Right forelimb (tissue), 1 donor: ENCODE measurements around the gene SLC37A1.
"Not testable (repeated sequence)": the region's sequence is repeated elsewhere in the genome, so short reads cannot be mapped to it uniquely, and the experiment has no call there.

Source experiments
- DNase-seq: peaks from one replicate; pipeline ENCODE4 v3.0.0-alpha.2; 2018

Gene SLC37A1

DNA sequence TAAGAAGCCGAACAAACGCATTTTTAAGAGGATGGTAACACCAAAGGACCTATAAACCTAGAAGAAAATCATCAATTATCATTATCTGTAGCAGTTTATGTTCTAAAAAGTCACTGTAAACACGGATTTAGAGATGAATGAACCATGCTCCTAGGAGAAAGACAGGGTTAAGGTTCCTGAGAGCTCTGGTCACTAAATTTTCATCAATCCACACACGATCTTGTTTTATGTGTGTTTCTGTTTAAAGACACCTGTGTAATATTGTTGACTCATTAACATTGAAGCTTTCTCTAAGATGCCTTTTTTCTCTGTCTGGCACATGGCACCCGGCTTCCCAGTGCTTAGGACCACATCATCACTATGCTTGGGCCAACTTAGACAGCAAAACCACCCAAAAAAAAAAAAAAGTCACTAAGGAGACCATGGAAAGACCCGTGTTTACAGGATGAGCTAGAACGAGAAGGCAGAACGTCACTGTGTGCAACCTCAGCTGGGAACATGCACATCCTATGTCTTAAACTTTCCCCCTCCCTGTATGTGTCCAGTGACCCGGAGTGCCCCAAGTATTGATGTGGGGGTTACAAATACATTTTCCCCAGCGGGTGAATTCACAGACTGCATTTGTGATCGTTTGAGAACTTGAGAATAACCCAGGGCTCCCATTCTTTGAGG is 84.0 kb downstream of the SLC37A1 start:
- DNase-seq: no peak

- no peak for DNase-seq
These were observed 84.6 kb downstream of the SLC37A1 start for GRCh38 chr21:42598159-42598735.

DNA sequence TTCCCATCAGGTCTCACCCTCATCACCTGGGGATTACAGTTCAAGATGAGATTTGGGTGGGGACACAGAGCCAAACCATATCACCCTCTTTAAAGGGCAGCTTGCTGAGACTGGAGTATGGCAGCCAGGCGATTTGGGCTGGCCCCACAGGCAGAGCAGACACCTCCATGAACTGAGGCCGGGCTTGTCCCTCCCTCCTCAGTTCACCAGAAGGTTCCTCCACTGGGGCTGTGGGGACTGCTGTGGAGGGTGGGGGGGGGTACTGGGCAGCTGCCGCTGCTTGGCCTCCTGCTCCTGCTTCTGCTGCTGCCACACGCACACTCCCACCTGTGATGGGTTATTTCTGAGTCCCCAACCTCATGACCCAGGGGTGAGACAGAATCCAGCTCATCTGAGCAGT is 85.8 kb downstream of the SLC37A1 start:
- DNase-seq: no peak

DNA sequence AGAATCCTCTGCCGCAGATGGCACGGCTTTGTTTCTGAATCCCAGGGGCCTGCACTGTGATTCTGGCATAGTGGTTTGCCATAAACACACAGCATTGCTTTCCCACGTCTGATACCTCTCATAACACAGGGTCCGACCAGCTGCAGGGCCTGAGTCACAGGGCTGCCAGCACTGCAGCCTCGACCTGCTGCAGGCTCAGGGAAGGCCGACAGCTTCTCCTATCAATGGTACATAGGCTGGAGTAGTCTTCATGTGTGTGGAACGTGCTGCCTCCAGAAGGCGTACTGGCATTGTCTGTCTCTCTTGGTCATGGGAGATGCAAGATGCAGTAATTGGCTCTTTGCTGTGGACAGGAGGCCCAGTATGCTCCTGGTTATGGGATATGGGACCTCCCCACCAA is 86.3 kb downstream of the SLC37A1 start:
- no peak for DNase-seq

- DNase-seq: no peak
These were observed 88.0 kb downstream of the SLC37A1 start for GRCh38 chr21:42601656-42602055.

- no peak for DNase-seq
These were observed 93.5 kb downstream of the SLC37A1 start for GRCh38 chr21:42607102-42607501.

DNA sequence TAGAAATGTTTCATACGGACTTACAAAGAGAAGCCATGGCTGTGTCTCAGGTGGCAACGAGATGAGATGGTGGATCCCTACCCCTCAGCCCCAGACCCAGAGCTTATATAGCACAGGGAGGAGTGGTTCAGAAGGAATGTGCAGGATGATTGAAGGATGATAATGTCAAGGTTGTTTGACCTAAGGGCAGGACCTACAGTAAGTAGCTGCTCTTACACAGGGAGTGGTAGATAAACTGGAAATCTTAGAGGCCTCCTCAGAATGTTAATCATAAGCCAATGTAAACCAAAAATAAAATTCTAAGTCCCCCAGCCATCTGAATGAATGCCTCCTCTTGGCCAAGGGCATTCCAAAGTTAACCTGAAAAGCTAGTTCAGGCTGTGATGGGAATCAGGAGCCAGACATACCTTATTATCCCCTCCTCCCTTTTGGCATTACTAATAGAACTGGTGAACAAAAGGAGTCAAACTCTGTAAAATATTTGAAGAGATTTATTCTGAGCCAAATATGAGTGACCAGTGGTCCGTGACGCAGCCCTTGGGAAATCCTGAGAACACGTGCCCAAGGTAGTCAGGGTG is 94.0 kb downstream of the SLC37A1 start:
- no peak for DNase-seq

- DNase-seq: peak; percentile 11
These were observed 94.8 kb downstream of the SLC37A1 start for GRCh38 chr21:42608446-42608845.

- no peak for DNase-seq
These were observed 96.2 kb downstream of the SLC37A1 start for GRCh38 chr21:42609811-42610210.

DNA sequence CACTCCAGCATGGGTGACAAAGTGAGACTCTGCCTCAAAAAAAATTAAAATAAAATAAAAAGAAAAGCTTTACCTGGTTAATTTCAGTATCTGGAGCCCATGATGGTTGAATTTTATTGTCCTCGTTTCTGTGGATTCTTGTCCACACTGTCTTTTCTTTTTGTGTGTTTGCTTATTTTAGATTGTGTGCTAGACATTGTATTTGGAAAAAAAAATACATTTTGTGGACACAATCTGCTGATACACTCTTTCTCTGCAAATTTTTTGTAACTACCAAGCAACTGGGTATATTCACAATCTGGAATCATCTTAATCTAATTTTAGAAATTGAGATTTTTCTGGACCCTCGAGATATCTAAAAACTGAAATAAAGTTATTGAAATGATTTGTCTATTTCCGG is 98.2 kb downstream of the SLC37A1 start:
- DNase-seq: no peak

DNA sequence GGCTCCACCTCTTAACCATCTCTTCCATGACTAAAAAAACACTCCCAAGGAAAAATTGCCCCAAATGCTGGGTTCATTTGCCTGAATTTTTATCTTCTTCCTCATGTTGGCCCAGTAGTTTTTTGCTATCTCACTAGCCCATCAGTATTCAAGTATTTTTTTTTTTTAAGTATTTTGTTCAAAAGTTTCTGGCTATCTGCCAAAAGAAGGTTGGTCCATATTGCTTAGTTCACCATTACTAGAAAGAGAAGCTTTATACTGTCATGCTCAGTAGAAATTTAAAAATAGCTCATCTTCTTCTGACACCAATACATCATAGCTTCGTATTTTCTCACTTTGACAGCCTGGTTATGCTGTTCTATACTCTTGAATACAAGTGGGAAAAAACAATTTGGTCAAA is 98.7 kb downstream of the SLC37A1 start:
- DNase-seq: no peak

- DNase-seq: peak; percentile 15
These were observed 100.1 kb downstream of the SLC37A1 start for GRCh38 chr21:42613756-42614155.

GRCh38 chr21:42614396-42614795 is 100.7 kb downstream of the SLC37A1 start:
- no peak for DNase-seq

DNA sequence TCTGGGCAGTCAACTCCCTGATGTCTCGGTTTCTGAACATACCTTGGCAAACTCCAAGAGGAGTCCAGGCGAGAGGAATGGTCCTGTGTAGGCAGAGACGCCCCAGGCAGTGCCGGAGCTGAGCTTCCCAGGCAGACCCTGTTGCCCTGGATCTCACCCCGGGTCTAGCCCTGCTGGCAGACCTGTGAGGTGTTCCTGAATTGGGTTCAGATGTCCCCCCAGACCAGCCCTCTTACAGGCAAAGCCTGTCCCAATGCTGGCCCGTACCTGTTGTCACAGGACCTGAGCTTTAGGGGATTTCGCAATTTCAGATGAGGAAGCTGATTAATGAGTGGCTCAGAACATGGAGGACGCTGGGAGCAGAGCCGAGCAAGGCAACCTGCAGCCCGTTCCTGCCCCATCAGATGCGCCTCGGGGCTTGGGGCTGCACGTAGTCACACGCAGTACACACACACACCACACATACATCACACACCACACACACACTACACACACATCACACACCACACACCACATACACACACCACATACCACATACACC is 101.2 kb downstream of the SLC37A1 start:
- peak; percentile 45 for DNase-seq

DNA sequence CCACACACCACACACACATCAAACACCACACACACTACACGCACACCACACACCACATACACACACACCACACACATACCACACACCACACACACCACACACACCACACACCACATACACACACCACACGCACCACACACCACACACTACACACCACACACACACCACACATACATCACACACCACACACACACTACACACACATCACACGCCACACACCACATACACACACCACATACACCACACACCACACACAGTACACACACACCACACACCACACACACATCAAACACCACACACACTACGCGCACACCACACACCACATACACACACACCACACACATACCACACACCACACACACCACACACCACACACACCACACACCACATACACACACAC is 101.7 kb downstream of the SLC37A1 start:
- not testable (repeated sequence) for DNase-seq

GRCh38 chr21:42615924-42616323 is 102.3 kb downstream of the SLC37A1 start:
- DNase-seq: peak; percentile 5

GRCh38 chr21:42616446-42616845 is 102.8 kb downstream of the SLC37A1 start:
- peak; percentile 32 for DNase-seq

DNA sequence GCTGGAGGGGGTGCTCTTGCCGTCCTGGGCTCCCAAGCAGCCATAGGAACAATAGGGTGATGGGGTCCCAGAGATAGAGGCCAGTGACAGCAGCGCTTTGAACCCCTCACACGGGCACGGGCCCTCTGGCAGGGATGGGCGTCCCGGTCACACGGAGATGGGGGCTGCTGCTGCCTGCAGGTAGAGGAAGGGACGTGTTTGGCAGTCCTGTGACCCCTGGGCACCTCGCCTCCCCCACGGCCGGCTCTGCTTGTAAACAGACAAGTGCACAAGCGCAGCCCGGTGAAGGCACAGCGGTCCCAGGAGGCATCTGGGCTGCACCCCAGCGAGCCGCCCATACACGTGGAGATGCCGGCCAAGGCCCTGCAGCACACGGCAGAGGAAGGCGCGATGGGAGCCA is 103.3 kb downstream of the SLC37A1 start:
- no peak for DNase-seq

GRCh38 chr21:42617486-42617885 is 103.8 kb downstream of the SLC37A1 start:
- DNase-seq: peak; percentile 5

DNA sequence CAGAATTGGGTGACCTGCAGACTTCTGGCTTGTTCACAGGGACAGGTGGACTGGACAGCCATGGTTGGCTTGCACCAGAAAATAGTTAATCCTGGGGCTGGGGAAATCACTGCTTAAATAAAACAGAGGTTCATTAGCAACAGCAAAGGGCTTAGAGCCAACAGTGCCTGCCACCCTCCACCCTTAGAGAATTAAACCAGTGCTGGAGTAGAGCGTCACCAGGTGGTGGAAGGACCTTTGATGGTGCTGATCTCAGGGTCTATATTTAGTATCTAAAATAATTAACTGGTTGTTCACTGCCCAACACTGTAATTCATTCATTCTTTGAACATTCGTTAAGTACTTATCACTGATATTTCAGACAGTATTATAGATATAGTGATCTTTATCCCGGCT is 105.1 kb downstream of the SLC37A1 start:
- no peak for DNase-seq

GRCh38 chr21:42619166-42619565 is 105.5 kb downstream of the SLC37A1 start:
- no peak for DNase-seq

DNA sequence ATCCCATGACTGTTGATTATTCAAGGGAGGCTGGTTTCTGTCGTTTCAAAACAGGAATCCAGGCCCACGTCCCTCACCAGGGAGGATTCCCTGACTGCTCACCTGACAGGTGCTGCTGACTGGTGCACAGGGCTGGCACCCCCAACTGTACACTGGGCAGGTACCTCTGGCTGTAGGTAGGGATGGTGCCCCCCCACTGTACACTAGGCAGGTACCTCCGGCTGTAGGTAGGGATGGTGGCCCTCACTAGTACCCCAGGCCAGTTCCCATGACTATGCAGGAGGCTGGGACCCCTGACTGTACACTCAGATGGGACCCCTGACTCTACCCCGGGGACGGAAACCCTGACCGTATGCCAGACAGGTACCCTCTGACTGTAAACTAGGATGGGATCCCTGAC is 106.2 kb downstream of the SLC37A1 start:
- no peak for DNase-seq

- peak; percentile 37 for DNase-seq
These were observed 107.6 kb downstream of the SLC37A1 start for GRCh38 chr21:42621166-42621818.

GRCh38 chr21:42621819-42622177 is 108.1 kb downstream of the SLC37A1 start:
- peak; percentile 46 for DNase-seq
